HepG2 (cell line): Measurements from ENCODE around the gene SF3A2. TPM values are rescaled to one million over a fixed set of nuclear protein-coding genes. Genes with fewer than 3 reads are reported as not detected.
A peak's percentile ranks its signal among the peaks of the same experiment; 100 is the strongest.

Source experiments
- ATAC-seq: fragments of 200-7000 bp; cut with Tn5 transposase; 3 replicates; pipeline ENCODE4 v1.9.1; 2020; ENCODE audit warnings: mild to moderate bottlenecking, moderate library complexity
- BruUV-seq: library from RNA; stranded (reverse); fragments of 400-500 nt; replicated peaks from 2 replicates; lab custom pipeline; 2021; lab: Mats Ljungman, UMichigan
- CTCF ChIA-PET: fragments of 300-600 bp; formaldehyde crosslinking; extraction: SDS; loops from one replicate; lab custom pipeline; 2021; ENCODE audit warnings: low total read pairs, inconsistent platforms, low intra/inter-chr PET ratio; lab: Yijun Ruan, JAX
- POLR2A ChIA-PET: fragments of 350-600 bp; sonication (Branson Sonifier 250); formaldehyde crosslinking; loops from one replicate; lab custom pipeline; 2020; ENCODE audit warnings: antibody characterized with exemption, inconsistent platforms; lab: Yijun Ruan, JAX
- DNase-seq: peaks from one replicate; pipeline ENCODE4 v3.0.0-alpha.2; 2015; ENCODE audit warnings: low spot score
- FAIRE-seq: peaks from 3 replicates; lab custom pipeline; 2011; peaks lifted over from hg19 to GRCh38; lab: Jason Lieb, UNC
- H2AFZ ChIP-seq: one replicate; pipeline ENCODE4 v1.6.1; 2011; ENCODE audit warnings: low read length, inconsistent platforms
- H3K27ac ChIP-seq: fragments of 300-600 bp; 3 replicates; pipeline ENCODE4 v1.8.0; 2011; ENCODE audit warnings: mixed run types, mild to moderate bottlenecking, mixed read lengths, low read length, inconsistent platforms; ENCODE audit not compliant: insufficient read depth; ENCODE audit errors: extremely low read length
- H3K27me3 ChIP-seq, 2 experiments: fragments of 200-600 bp in 1 of 2; 2 replicates in 1 of 2; 3 replicates in 1 of 2; pipeline versions ENCODE4 v1.6.0 to v1.8.0; 2011; ENCODE audit warnings: low read length in 2 of 2, mild to moderate bottlenecking in 2 of 2, moderate library complexity in 2 of 2, inconsistent platforms in 1 of 2; ENCODE audit not compliant: insufficient read depth in 2 of 2, control insufficient read depth in 1 of 2
- H3K36me3 ChIP-seq, 2 experiments: fragments of 200-600 bp in 1 of 2; replicated peaks in 1 of 2; 2 replicates in 1 of 2; 3 replicates in 1 of 2; pipeline versions ENCODE4 v1.5.1 to v1.8.0; 2011; ENCODE audit warnings: low read length in 2 of 2, inconsistent platforms in 1 of 2; ENCODE audit not compliant: insufficient read depth in 2 of 2, control insufficient read depth in 1 of 2
- H3K4me1 ChIP-seq: 2 replicates; pipeline ENCODE4 v1.5.1; 2012; ENCODE audit warnings: low read length, inconsistent platforms; ENCODE audit not compliant: insufficient read depth
- H3K4me2 ChIP-seq: 2 replicates; pipeline ENCODE4 v1.6.0; 2011; ENCODE audit warnings: low read depth, low read length, inconsistent platforms
- H3K4me3 ChIP-seq, 3 experiments: fragments of 200-600 bp in 1 of 3; sonication (generic), shearing (Covaris generic) in 1 of 3; replicated peaks in 1 of 3; 2 replicates each; pipeline ENCODE4 v1.5.1; 2011 to 2016; ENCODE audit warnings: low read length in 3 of 3, inconsistent platforms in 2 of 3, low read depth in 2 of 3, mild to moderate bottlenecking in 2 of 3, control low read depth in 1 of 3, mixed read lengths in 1 of 3; ENCODE audit not compliant: insufficient read depth in 1 of 3
- H3K79me2 ChIP-seq: one replicate; pipeline ENCODE4 v1.6.1; 2011; ENCODE audit warnings: low read length, inconsistent platforms; ENCODE audit not compliant: insufficient read depth
- H3K9ac ChIP-seq: 2 replicates; pipeline ENCODE4 v1.6.0; 2011; ENCODE audit warnings: mild to moderate bottlenecking, low read depth, low read length, inconsistent platforms; ENCODE audit not compliant: insufficient read depth
- H3K9me3 ChIP-seq: 2 replicates; pipeline ENCODE4 v1.5.1; 2012; ENCODE audit warnings: mild to moderate bottlenecking, low read length
- H4K20me1 ChIP-seq: 2 replicates; pipeline ENCODE4 v1.6.0; 2011; ENCODE audit warnings: inconsistent platforms, mild to moderate bottlenecking, low read length, moderate library complexity; ENCODE audit not compliant: insufficient read depth
- AGO1 ChIP-seq: fragments of 200-400 bp; formaldehyde crosslinking; IDR thresholded peaks from 2 replicates; pipeline ENCODE4 v1.6.1; 2017; ENCODE audit warnings: mild to moderate bottlenecking, low read depth, low read length, moderate library complexity; ENCODE audit not compliant: poor library complexity, severe bottlenecking
- AGO2 ChIP-seq: fragments of 200-400 bp; formaldehyde crosslinking; optimal IDR thresholded peaks from 2 replicates; pipeline ENCODE3; 2017; ENCODE audit warnings: mild to moderate bottlenecking, low read depth, low read length, moderate library complexity
- AKAP8 ChIP-seq: sonication (generic); formaldehyde crosslinking; IDR thresholded peaks from 2 replicates; pipeline ENCODE4 v1.5.1; 2020; ENCODE audit warnings: mild to moderate bottlenecking, missing genetic modification reagents
- CEBPB ChIP-seq: IDR thresholded peaks from 2 replicates; pipeline ENCODE4 v1.6.1; 2011; ENCODE audit warnings: low read depth, low read length, improper control_type of control experiment, borderline replicate concordance
- FOXK2 ChIP-seq: fragments of 450-650 bp; IDR thresholded peaks from 2 replicates; pipeline ENCODE4 v1.6.1; 2016
- GLI4 ChIP-seq: sonication (generic); formaldehyde crosslinking; IDR thresholded peaks from 2 replicates; pipeline ENCODE4 v1.5.1; 2020; ENCODE audit warnings: missing genetic modification reagents, mild to moderate bottlenecking, moderate library complexity, borderline replicate concordance
- HNRNPL ChIP-seq: fragments of 200-400 bp; formaldehyde crosslinking; IDR thresholded peaks from 2 replicates; pipeline ENCODE4 v1.6.1; 2017; ENCODE audit warnings: mild to moderate bottlenecking, low read depth, low read length
- KDM1A ChIP-seq: IDR thresholded peaks from 2 replicates; pipeline ENCODE4 v1.6.1; 2016; ENCODE audit warnings: missing compliant biosample characterization
- KDM2A ChIP-seq: sonication (generic); formaldehyde crosslinking; IDR thresholded peaks from 2 replicates; pipeline ENCODE4 v1.4.0; 2020; ENCODE audit warnings: low read depth, missing genetic modification reagents, borderline replicate concordance
- NFIB ChIP-seq: sonication (generic); formaldehyde crosslinking; IDR thresholded peaks from 2 replicates; pipeline ENCODE4 v1.9.0; 2021; ENCODE audit warnings: missing genetic modification reagents, mild to moderate bottlenecking, borderline replicate concordance
- RBFOX2 ChIP-seq: fragments of 200-400 bp; formaldehyde crosslinking; IDR thresholded peaks from 2 replicates; pipeline ENCODE4 v1.6.1; 2017; ENCODE audit warnings: low read depth, mild to moderate bottlenecking, low read length
- RFX1 ChIP-seq: fragments of 450-650 bp; IDR thresholded peaks from 2 replicates; pipeline ENCODE4 v1.6.1; 2017
- SATB2 ChIP-seq: sonication (generic); formaldehyde crosslinking; IDR thresholded peaks from 2 replicates; pipeline ENCODE4 v1.5.0; 2020; ENCODE audit warnings: missing genetic modification reagents
- SNAPC5 ChIP-seq: sonication (generic); formaldehyde crosslinking; IDR thresholded peaks from 2 replicates; pipeline ENCODE4 v1.8.1; 2023; ENCODE audit warnings: mild to moderate bottlenecking, missing genetic modification reagents, borderline replicate concordance
- ZNF136 ChIP-seq: sonication (generic); formaldehyde crosslinking; IDR thresholded peaks from 2 replicates; pipeline ENCODE4 v1.8.1; 2022; ENCODE audit warnings: low read depth, mild to moderate bottlenecking, moderate library complexity, missing genetic modification reagents
- ZNF280B ChIP-seq: sonication (generic); formaldehyde crosslinking; IDR thresholded peaks from 2 replicates; pipeline ENCODE4 v1.5.0; 2020; ENCODE audit warnings: missing genetic modification reagents, mild to moderate bottlenecking, borderline replicate concordance
- ZNF343 ChIP-seq: sonication (generic); formaldehyde crosslinking; IDR thresholded peaks from 2 replicates; pipeline ENCODE4 v1.4.0; 2020; ENCODE audit warnings: mild to moderate bottlenecking, missing genetic modification reagents
- ZNF709 ChIP-seq: sonication (generic); formaldehyde crosslinking; IDR thresholded peaks from 2 replicates; pipeline ENCODE4 v1.5.0; 2020; ENCODE audit warnings: mild to moderate bottlenecking, missing genetic modification reagents
- ZSCAN21 ChIP-seq: sonication (generic); formaldehyde crosslinking; IDR thresholded peaks from 2 replicates; pipeline ENCODE4 v1.8.0; 2022; ENCODE audit warnings: mild to moderate bottlenecking, missing genetic modification reagents, moderate library complexity, borderline replicate concordance
- ZZZ3 ChIP-seq: sonication (generic); formaldehyde crosslinking; IDR thresholded peaks from 2 replicates; pipeline ENCODE4 v1.4.0; 2020; ENCODE audit warnings: missing genetic modification reagents, mild to moderate bottlenecking, borderline replicate concordance
- WGBS: methylation state at CpG from one replicate; pipeline ENCODE4 v1.1.6; 2017; ENCODE audit warnings: low lambda C conversion rate; 5-methylcytosine and 5-hydroxymethylcytosine counted together
- in situ Hi-C: cut with HindIII; loops from 2 replicates; pipeline ENCODE4 v1.10.0; 2017; ENCODE audit warnings: low pct_unique_long_range_greater_than_20kb; ENCODE audit not compliant: extremely low pct_ligation_motif_present
- intact Hi-C: fragments of 100-400 bp; cut with micrococcal nuclease; formaldehyde crosslinking; loops from one replicate; pipeline ENCODE4 v1.10.0; 2022; ENCODE audit not compliant: unreplicated experiment
- polyA plus RNA-seq, 8 experiments: library from polyadenylated mRNA; depleted of rRNA in 3 of 8; stranded (reverse) in 7 of 8; unstranded in 1 of 8; fragments of >200 nt; fragmentation: Illumina TruSeq in 4 of 8; extraction: Trizol in 4 of 8; gene quantifications; 2 replicates each; pipeline versions ENCODE4 v1.2.1 to v1.2.3, GENCODE V29; 2011 to 2016; ENCODE audit warnings: low read depth in 4 of 8, missing spikeins in 1 of 8, mixed read lengths in 1 of 8; ENCODE audit not compliant: insufficient read depth in 1 of 8
- total RNA-seq, 5 experiments: library from RNA; depleted of rRNA; stranded (reverse); fragments of >200 nt; fragmentation: Illumina TruSeq; extraction: Trizol; gene quantifications; 2 replicates each; pipeline ENCODE4 v1.2.3, GENCODE V29; 2016; ENCODE audit warnings: low read depth in 1 of 5
- TF ChIP-seq, protein P1 (sequence below): IDR thresholded peaks from 2 replicates; pipeline ENCODE4 v1.6.1; 2018; ENCODE audit warnings: missing genetic modification reagents, mild to moderate bottlenecking, missing compliant biosample characterization

The SF3A2 gene
- total and polyA plus RNA-seq, 2 of the 13 experiments (the other 11 are each of a cell fraction or from before 2014, with no cell fraction given): 8.6 to 8.8 TPM

- in situ Hi-C loops (no loop called here), intact Hi-C loops (no loop called here)
- H3K27ac ChIP-seq: no peak within 1 kb of the TSS
- WGBS: 53% methylated on average over 3 of the region's 27 CpGs
- H3K9ac ChIP-seq: no peak within 1 kb of the TSS
- no peak within 1 kb of the TSS for H3K4me3 ChIP-seq
- FAIRE-seq (no peak), DNase-seq (no peak), ATAC-seq (no peak; the same call in 2 of the 3 replicates)
- peaks cover 19 to 34% of the 10 kb centered on the region in 2 experiments; a peak in 4 of 5 replicates for H3K36me3 ChIP-seq
- H4K20me1 ChIP-seq: no peaks in the 10 kb centered on the region
- no peaks in the 10 kb centered on the region for H3K27me3 ChIP-seq
- ChIA-PET CTCF (no interaction called here), POLR2A (interaction anchor here (0.7 to 1.2 kb wide), 2 partner anchors 10 to 11 kb away, joined by 3 read pairs; no protein-coding TSS in a partner anchor)
- no peaks in the 10 kb centered on the region for H3K9me3 ChIP-seq
- H3K4me2 ChIP-seq: no peak within 1 kb of the TSS
- peaks cover 23% of the 10 kb centered on the region for H3K4me1 ChIP-seq
- H2AFZ ChIP-seq: no peak within 1 kb of the TSS
- no peaks in the 10 kb centered on the region for H3K79me2 ChIP-seq
- no TSS peak for BruUV-seq
- TF ChIP-seq AGO2 (peak; percentile 97), GLI4 (no peak), ZNF709 (CRISPR knock-in tag) (no peak), KDM1A (CRISPR knock-in tag) (no peak), AKAP8 (CRISPR knock-in tag) (peak; percentile 24; the same call in 1 of the 2 replicates), NFIB (CRISPR knock-in tag) (no peak), RBFOX2 (peak; percentile 63), SNAPC5 (no peak), AGO1 (peak; percentile 91), ZNF343 (CRISPR knock-in tag) (no peak), FOXK2 (no peak), KDM2A (CRISPR knock-in tag) (peak; percentile 42; the same call in 1 of the 2 replicates), ZZZ3 (CRISPR knock-in tag) (no peak), ZSCAN21 (CRISPR knock-in tag) (no peak), CEBPB (no peak), ZNF280B (CRISPR knock-in tag) (0 out of 2 replicates have a peak, but pooled peaks have one; percentile 20), ZNF136 (CRISPR knock-in tag) (no peak), HNRNPL (peak; percentile 37; the same call in 1 of the 2 replicates), SATB2 (no peak), RFX1 (no peak)
- TF ChIP-seq, protein P1, sequence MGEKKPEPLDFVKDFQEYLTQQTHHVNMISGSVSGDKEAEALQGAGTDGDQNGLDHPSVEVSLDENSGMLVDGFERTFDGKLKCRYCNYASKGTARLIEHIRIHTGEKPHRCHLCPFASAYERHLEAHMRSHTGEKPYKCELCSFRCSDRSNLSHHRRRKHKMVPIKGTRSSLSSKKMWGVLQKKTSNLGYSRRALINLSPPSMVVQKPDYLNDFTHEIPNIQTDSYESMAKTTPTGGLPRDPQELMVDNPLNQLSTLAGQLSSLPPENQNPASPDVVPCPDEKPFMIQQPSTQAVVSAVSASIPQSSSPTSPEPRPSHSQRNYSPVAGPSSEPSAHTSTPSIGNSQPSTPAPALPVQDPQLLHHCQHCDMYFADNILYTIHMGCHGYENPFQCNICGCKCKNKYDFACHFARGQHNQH (CRISPR knock-in tag): no peak
These were observed 12.6 kb downstream of the SF3A2 start, which contains the start of gene AMH for GRCh38 chr19:2249010-2249866. AMH (plus strand) TSS chr19:2249323; CDS start chr19:2249333, 10 bp downstream.
